GM19238 (cell line): ENCODE results near the gene SLC26A8.
"Not testable (repeated sequence)": the region's sequence is repeated elsewhere in the genome, so short reads cannot be mapped to it uniquely, and the experiment has no call there.

Source experiments
- DNase-seq: peaks from one replicate; pipeline ENCODE4 v3.0.0; 2011; ENCODE audit warnings: low spot score; ENCODE audit not compliant: insufficient read length

Gene SLC26A8

GRCh38 chr6:36052097-36052496 lies 27.7 kb upstream of the SLC26A8 start:
- DNase-seq = no peak

DNA sequence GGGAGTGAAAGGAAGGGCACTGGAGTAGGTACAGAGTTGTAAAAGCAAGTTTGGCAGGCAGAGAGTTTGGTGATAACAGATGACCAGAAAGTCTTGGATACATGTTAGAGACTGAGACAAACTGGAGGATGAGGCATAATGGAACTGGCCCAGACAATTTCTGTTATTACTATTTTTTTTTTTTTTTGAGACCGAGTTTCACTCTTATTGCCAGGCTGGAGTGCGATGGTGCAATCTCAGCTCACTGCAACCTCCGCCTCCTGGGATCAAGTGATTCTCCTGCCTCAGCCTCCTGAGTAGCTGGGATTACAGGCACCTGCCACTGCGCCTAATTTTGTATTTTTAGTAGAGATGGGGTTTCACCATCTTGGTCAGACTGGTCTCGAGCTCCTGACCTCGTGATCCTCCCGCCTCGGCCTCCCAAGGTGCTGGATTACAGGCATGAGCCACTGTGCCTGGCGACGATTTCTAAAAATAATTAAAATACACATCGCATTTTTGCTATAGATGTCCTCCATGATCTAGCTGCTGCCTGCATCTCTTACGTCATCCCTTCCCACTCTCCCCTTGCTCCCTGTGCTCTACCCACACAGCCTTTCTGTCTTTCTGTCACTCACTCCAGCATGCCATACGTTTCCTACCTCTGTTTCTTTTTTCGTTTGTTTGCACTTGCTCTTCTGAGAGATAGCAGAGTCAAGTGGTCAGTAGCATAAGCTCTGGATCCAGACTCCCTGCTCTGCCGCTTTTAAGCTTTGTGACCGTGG lies 26.7 kb upstream of the SLC26A8 start:
- DNase-seq = no peak

DNA sequence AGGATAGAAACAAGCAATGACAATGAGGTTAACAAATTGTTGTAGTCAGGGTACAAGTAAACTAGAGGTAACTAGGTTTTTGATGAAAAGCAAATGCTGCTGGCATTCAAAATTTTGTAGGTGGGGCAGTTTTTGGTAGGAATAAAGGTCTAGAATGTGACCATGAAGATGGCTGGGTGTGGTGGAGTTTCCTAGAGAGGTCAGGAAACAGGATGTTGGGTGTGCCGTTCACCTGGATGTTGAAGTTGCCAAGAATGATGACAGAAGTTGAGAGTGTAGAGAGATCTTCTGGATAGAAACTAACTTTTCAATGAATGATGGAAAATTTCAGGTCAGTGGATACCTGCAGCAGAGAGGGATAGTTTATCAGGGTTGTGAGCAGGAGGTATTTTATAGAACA lies 25.9 kb upstream of the SLC26A8 start:
- no peak for DNase-seq

DNA sequence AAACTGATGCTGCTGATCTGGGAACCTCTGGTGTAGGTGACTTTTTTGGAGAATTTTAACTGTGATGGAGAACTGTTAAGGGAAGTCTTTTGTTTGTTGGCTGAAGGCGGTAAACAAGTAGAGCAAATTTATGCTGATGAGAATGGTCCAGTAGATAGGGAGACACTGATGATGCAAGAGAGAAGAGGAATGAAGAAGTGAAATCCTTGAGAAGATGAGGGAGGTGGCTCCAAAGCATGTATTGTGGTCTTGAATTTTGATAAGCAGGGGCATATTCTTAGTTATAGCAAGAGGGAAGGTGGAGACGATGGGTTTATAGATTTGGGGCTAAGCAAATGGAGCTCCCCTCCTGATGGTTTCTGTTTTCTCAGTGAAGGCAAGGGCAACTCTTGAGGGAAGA lies 25.1 kb upstream of the SLC26A8 start:
- no peak for DNase-seq

DNA sequence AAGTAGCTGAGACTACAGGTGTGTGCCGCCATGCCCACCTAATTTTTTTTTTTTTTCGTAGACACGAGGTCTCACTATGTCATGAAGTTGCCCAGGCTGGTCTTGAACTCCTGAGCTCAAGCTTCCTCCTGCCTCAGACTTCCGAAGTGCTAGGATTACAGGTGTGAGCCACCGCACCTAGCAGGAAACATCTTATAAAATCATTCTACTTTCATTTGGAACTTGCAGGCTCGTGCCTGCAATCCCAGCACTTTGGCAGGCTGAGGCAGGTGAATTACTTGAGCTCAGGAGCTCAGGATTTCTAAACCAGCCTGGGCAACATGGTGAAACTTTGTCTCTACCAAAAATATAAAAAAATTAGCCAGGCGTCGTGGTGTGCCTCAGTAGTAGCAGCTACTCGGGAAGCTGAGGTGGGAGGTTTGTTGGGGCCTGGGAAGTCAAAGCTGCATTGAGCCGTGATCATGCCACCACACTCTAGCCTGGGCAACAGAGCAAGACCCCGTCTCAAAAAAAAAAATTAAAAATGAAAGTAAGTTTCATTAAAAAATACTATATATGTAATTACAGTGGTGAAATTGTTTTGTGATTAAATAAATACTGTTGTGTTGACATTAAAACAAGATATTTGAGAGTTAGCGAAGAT lies 18.3 kb upstream of the SLC26A8 start:
- no peak for DNase-seq

GRCh38 chr6:36040958-36041357 lies 16.5 kb upstream of the SLC26A8 start:
- no peak for DNase-seq

GRCh38 chr6:36039112-36039511 lies 14.7 kb upstream of the SLC26A8 start:
- DNase-seq = no peak

- DNase-seq = no peak
Observed at GRCh38 chr6:36038120-36038876, 13.9 kb upstream of the SLC26A8 start.

GRCh38 chr6:36035225-36035624 lies 10.8 kb upstream of the SLC26A8 start:
- DNase-seq = no peak

DNA sequence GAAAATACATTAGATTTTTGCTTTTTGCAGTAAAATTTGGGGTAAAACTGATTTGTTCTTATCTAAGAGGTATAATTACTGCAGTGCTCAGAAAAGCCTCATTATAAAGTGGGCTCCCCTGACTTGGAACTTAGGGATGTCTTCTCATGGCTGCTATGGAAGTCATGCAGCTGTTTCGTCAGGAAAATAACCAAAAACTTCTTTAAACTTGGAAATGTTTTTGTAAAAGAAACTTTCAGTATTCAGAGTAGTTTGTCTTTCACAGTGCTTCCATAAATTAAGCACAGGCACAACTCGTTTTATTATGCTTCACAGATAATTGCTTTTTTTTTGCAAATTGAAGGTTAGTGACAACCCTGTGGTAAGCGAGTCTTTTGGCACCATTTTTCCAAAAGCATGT lies 10.0 kb upstream of the SLC26A8 start:
- no peak for DNase-seq

GRCh38 chr6:36033935-36034334 lies 9.5 kb upstream of the SLC26A8 start:
- DNase-seq = no peak

- not testable (repeated sequence) for DNase-seq
Observed at GRCh38 chr6:36033144-36033543, 8.7 kb upstream of the SLC26A8 start.

- no peak for DNase-seq
Observed at GRCh38 chr6:36032261-36032660, 7.8 kb upstream of the SLC26A8 start.

GRCh38 chr6:36029464-36029863 lies 5.0 kb upstream of the SLC26A8 start:
- no peak for DNase-seq

GRCh38 chr6:36028877-36029324 lies 4.5 kb upstream of the SLC26A8 start:
- DNase-seq = no peak

DNA sequence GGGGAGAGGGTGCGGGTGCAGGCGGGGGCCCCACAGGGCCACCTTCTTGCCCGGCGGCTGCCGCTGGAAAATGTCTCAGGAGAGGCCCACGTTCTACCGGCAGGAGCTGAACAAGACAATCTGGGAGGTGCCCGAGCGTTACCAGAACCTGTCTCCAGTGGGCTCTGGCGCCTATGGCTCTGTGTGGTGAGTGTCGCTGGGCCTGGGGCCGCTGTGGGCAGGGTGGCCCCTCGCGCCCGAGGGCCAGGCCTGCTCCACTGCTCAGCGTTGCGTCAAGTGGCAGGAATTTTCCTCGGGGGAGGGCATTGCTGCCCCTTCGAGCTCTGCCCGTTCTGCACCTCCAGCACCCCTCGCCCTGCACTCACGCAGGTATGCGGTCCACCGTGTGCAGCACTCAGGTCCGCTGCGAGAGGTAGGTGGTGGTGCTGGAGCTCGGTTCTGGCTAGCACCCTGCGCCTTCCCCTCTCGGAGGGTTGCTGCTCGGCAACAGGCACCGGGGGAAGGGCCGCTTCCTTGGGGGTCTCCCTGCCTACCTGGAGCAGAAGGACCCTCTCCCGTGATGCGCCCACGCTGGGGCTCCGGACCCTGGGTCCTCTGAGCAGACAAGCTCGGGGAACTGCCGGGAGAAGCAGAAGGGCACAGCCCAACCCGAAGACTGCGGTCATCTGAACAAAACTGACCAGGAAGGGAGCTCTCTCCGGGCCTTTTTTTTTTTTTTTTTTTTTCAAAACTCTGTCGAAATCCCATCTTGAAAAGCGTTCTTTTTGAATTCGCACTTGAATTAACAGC lies 3.8 kb upstream of the SLC26A8 start:
- DNase-seq = peak; percentile 21

DNA sequence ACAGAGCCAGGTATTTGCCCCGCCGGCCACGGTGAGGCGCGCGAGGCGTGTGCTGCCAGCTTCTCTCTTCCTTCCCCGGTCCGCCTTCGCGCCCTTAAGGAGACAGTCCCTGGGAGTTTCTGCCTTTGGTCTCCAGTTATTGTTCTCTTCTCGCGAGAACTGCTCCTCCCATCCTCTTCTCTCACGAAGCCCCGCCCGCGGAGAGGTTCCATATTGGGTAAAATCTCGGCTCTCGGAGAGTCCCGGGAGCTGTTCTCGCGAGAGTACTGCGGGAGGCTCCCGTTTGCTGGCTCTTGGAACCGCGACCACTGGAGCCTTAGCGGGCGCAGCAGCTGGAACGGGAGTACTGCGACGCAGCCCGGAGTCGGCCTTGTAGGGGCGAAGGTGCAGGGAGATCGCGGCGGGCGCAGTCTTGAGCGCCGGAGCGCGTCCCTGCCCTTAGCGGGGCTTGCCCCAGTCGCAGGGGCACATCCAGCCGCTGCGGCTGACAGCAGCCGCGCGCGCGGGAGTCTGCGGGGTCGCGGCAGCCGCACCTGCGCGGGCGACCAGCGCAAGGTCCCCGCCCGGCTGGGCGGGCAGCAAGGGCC lies 3.2 kb upstream of the SLC26A8 start, which contains the start of gene MAPK14:
TSS of gene MAPK14 (plus strand) at position 308 of the 587 bp plus-strand sequence. CDS start 350 bp downstream, outside the sequence.
- peak; percentile 96 for DNase-seq

DNA sequence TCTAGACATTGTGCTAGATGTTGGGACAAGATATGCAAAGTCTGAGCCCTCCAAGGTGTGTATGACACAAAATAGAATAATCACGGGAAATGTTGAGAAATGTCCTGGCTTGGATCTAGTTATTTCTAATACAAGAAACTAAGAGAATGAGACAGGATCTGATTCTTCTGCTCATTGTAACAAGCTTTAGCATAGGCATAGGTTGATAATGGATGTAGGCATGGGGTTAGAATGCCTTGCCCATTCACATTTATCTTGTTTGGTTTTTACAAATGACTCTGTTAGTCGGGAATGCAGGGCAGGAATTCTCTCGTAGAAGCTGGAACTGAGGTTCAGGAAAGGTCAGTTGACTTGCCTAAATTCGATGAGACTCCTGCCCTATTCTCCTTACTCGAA lies 1.5 kb upstream of the SLC26A8 start:
- no peak for DNase-seq

DNA sequence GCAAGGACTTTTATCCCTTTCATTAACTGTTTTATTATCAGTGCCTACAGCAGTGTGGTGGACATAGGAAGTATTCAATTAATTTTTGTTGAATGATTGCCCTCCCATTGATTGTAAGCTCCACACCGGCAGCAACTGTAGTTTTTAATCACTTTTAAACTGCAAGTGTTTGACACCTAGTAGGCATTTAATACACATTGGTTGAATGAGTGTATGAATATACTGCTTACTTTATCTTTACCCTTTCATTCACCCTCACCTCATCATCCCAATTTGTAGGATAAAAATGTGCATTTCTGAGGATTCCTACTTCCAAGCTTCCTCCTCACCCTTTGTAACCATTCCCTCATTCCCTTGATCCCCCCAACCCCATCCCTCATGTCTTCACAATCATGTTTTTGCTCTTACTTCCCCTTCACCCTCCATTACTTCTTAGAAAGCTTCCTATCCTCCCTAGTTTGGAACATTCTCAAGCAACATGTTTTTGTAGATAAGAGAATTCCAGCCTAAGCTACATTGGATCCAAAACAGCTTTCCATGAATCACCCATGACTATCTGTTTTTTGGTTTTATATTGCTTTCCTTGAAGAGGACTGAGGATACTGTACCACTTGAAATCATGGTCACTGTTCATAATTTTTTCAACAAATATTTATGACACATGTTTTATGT lies 955 bp upstream of the SLC26A8 start:
- DNase-seq = no peak

GRCh38 chr6:36020154-36020553 lies 4.3 kb downstream of the SLC26A8 start:
- no peak for DNase-seq
